Peyer's patch (tissue), 4 donors: ENCODE results near the gene ABL2.

Source experiments
- POLR2A ChIP-seq, 2 donors: fragments of 450-650 bp; IDR thresholded peaks; one replicate each; pipeline ENCODE4 v1.5.1; 2017; ENCODE audit warnings: antibody characterized with exemption in 2 of 2, mild to moderate bottlenecking in 2 of 2, moderate library complexity in 2 of 2
- TF ChIP-seq, protein P1 (sequence below), 6 experiments: fragments of 450-650 bp in 4 of 6; fragments of 200-600 bp in 2 of 6; sonication (generic) in 1 of 6; IDR thresholded peaks; one replicate each; pipeline ENCODE4 v1.5.1; 2017 to 2019; ENCODE audit warnings: antibody characterized with exemption in 6 of 6, mild to moderate bottlenecking in 3 of 6, moderate library complexity in 1 of 6

DNA sequence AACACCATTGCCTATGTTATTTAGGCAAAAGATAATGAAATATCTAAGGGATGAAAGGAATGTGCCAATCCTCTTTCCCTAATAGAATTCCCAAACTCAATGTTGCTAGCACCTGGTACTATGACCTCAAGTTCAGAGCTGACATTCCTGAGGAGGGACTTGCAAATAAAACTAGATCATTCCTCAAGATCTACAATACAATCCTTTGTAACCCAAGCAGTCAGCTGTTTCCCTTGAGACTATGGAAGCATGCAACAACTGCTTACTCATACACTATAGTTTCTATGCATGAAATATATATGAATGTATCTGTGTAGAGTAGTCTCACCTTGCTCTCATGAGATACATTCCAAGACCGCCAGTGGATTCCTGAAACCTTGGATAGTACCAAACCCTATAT is 65.0 kb downstream of the ABL2 start:
- TF ChIP-seq POLR2A (IDR thresholded peaks at IDR 0.05) = no peak
- TF ChIP-seq, protein P1, sequence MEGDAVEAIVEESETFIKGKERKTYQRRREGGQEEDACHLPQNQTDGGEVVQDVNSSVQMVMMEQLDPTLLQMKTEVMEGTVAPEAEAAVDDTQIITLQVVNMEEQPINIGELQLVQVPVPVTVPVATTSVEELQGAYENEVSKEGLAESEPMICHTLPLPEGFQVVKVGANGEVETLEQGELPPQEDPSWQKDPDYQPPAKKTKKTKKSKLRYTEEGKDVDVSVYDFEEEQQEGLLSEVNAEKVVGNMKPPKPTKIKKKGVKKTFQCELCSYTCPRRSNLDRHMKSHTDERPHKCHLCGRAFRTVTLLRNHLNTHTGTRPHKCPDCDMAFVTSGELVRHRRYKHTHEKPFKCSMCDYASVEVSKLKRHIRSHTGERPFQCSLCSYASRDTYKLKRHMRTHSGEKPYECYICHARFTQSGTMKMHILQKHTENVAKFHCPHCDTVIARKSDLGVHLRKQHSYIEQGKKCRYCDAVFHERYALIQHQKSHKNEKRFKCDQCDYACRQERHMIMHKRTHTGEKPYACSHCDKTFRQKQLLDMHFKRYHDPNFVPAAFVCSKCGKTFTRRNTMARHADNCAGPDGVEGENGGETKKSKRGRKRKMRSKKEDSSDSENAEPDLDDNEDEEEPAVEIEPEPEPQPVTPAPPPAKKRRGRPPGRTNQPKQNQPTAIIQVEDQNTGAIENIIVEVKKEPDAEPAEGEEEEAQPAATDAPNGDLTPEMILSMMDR (IDR thresholded peaks at IDR 0.05) = no peak
